ENCODE results near the gene DNAJC28.
"Not testable (repeated sequence)": the region's sequence is repeated elsewhere in the genome, so short reads cannot be mapped to it uniquely, and the experiment has no call there.

The DNAJC28 gene

DNA sequence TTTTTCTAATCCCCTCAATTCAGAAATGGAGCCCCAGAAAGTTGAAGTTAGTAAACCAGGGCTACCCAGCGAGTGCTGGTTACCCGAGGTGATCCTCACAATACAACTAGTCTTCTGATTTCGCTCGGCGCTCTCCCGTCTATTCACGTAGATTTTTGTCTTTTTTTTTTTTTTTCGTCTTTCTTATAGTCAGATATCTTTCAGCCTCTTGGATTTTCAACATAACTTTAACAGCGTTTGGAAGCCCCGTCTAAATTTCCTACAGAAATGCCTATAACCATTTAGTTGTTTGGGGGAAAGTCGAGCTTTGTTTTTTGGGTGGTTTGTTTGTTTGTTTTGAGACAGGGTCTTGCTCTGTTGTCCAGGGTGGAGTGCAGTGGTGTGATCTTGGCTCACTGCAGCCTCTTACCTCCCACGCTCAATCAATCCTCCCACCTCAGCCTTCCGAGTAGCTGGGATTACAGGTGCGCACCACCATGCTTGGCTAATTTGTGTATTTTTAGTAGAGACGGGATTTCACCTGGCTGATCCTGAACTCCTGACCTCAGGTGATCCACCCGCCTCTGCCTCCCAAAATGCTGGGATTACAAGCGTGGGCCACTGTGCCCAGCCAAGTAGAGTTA is 10.9 kb downstream of the DNAJC28 start:
- no peak for DNase-seq

- peak; percentile 65 for DNase-seq
Measured at GRCh38 chr21:33479679-33480480, 11.6 kb downstream of the DNAJC28 start, which contains the start of gene TMEM50B. Gene TMEM50B, minus strand, starts transcription at chr21:33479974. Its CDS starts 11,089 bp downstream, at chr21:33468885.

DNA sequence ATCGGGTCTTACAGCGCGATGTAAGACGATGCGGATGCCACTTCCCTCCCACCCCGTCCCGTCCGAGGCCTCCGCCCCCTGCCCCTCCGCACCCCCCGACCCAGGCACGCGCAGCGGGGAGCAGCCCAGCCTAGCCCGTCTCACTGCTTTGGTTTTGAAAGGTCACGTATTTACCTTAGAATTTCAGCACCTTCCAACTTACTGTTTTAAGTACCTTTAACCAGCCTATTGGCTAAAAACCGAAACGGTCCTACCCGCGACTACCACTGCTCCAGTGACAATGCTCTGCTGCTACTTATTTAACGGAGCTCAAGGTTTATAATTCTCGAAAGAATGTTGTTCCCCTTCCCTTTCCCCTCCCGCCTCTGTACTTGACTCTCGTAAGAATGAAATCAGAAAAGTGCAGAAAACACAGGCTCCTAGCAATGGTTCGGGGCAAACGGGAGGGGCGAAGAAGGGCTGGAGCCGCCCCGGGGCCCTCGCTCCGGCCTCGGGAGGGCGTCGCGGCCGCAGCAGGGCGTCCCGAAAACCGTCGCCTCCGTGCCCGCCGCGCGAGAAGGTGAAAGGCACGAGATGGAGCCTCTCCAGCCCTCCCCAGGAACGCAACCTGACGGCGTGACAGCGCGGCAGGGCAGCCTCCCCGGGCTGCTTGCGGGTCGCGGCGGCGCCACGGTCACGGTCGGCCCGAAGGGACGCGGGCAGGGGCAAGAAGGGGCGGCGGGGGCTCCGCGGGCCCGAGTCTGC is 12.4 kb downstream of the DNAJC28 start:
- DNase-seq = no peak

DNA sequence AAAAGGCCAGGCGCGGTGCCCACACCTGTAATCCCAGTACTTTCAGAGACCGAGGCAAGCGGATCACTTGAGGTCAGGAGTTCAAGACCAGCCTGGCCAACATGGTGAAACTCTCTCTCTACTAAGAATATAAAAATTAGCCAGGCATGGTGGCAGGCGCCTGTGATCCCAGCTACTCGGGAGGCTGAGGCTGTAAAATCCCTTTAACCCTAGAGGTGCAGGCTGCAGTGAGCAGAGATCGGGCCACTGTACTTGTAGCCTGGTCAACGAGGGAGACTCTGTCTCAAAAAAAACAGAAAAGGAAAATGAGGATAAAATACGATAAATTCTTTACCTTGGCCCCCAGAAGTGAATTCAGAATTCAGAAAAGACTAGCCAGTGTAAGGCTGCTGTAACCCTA is 13.3 kb downstream of the DNAJC28 start:
- no peak for DNase-seq

GRCh38 chr21:33477066-33477465 is 14.4 kb downstream of the DNAJC28 start:
- DNase-seq = no peak

- no peak for DNase-seq
Measured at GRCh38 chr21:33473344-33473743, 18.2 kb downstream of the DNAJC28 start.

DNA sequence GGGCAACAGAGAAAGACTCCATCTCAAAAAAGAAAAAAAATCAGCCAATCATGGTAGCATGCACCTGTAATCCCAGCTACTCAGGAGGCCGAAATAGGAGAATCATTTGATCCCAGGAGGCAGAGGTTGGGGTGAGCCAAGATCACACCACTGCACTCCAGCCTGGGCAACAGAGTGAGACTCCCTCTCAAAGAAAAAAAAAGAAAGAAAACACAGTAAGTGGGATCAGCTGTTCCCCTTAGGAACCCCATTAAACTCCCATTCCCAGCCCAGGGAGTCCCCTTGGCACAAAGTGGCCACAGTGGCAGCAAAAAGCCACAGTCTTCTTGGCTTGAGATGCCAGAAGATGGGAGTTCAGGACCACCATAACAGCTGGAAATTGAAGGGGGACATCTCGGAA is 20.8 kb downstream of the DNAJC28 start:
- no peak for DNase-seq

DNA sequence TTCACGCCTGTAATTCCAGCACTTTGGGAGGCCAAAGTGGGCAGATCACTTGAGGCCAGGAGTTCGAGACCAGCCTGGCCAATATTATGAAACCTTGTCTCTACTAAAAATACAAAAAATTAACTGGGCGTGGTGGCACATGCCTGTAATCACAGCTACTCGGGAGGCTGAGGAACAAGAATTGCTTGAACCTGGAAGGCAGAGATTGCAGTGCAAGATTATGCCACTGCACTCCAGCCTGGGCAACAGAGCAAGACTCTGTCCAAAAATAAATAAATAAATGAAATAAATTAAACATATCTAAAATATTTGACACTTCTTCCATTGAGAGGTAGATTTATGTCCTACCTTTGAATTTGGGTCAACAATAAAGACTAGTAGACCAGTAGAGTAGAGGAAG is 22.3 kb downstream of the DNAJC28 start:
- DNase-seq = not testable (repeated sequence)

DNA sequence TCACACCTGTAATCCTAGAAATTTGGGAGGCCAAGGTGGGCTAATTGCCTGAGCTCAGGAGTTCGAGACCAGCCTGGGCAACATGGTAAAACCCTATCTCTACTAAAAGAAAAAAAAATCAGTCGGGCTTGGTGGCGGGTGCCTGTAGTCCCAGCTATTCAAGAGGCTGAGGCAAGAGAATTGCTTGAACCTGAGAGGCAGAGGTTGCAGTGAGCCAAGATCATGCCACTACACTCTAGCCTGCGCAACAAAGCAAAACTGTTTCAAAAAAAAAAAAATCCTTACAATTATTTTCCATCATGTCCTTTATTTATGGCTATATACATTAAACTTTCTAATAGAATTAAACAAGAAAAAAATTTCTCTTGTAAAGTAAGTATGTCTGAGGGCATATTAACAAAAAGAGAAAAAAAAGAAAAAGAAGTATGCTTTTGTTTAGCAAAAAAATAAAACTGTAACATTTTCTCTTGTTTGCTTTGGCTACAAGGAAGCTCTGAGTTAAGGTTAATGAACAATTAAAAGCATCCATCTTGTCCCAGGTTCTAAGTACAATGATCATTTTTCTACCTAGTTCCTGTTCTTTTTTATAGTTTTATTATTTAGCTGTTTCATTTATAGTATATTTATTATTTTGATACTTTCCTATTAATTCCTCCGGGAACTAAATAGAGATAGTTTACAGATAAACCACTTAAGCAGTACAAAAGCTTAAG is 29.8 kb downstream of the DNAJC28 start:
- no peak for DNase-seq

DNA sequence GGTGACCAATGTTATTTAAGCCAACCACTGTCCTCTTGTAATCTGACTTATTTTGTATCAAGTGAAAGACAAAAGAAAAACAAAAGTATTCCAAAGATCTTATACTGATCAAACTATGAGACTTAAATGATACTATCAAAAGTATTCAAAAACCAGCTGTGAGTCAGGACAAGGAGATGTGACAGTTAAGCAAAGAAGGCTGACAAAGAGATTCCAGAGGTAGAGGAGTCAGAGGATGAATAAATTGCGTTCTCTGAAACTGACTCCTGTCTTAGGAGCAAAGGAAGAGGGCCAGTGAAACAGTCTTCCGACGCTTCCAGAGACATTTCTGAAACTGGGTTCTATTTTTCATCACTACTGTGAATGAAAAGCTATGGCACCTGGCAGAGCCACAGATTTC is 32.7 kb downstream of the DNAJC28 start:
- DNase-seq = no peak

- no peak for DNase-seq
Measured at GRCh38 chr21:33455686-33456446, 35.6 kb downstream of the DNAJC28 start.

DNA sequence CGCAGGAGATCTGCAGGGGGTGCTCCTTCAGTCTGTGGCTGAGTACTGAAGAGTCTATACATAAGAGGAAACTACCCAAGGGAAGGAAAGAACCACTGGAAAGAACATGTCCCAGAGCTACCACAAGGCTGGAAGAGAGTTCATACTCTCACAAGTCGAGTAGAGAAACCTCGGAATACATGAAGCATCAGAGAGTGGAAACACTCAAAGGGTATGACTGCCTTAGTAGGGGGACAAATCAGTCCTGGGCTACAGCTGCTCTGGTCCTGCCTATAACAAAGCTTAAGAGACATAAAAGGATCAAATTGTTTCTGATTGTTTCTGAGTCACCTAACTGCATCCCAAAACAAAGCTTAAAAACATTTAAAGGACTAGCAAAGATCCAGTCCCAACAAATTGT is 39.2 kb downstream of the DNAJC28 start:
- no peak for DNase-seq

- DNase-seq = peak; percentile 19
Measured at GRCh38 chr21:33451634-33452071, 39.9 kb downstream of the DNAJC28 start.

DNA sequence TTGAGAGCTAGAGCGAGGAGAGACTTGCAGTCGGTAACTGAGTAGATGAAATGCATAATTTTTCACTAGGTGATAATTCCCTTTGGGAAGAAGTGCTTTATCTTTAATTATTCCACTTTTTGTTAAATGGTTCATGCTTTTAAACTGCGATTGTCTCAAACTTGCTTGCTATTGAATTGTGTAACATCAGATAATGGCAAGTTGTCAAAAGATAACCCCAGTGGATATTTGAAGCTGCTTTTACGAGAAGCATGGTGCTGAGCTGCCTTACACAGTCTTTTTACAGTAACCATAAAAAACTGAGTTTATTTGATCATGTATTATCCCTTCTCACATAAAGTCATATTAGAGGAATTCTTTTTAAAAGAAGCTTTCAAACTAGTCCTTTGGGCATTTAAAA is 41.9 kb downstream of the DNAJC28 start:
- DNase-seq = no peak

- not testable (repeated sequence) for DNase-seq
Measured at GRCh38 chr21:33446620-33447019, 44.9 kb downstream of the DNAJC28 start.

- DNase-seq = no peak
Measured at GRCh38 chr21:33444499-33444898, 47.0 kb downstream of the DNAJC28 start.

DNA sequence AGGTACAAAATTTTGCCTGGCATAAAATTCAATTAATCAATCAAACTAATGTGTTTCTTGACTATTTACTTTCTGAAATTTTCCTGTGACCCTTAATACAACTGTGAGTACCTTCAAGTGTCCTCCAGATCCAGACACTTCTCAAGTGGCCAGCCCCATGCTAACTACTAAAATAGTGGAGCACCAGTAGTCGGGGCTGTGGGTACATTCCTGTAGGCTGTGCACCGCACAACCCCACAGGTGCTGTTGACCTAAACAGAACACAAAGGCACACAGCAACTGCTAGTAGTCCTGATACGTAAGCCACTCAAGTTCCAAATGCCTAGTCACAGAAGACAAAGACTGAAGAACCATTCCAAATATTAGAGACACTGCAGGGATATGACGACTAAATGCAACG is 48.3 kb downstream of the DNAJC28 start:
- DNase-seq = no peak

DNA sequence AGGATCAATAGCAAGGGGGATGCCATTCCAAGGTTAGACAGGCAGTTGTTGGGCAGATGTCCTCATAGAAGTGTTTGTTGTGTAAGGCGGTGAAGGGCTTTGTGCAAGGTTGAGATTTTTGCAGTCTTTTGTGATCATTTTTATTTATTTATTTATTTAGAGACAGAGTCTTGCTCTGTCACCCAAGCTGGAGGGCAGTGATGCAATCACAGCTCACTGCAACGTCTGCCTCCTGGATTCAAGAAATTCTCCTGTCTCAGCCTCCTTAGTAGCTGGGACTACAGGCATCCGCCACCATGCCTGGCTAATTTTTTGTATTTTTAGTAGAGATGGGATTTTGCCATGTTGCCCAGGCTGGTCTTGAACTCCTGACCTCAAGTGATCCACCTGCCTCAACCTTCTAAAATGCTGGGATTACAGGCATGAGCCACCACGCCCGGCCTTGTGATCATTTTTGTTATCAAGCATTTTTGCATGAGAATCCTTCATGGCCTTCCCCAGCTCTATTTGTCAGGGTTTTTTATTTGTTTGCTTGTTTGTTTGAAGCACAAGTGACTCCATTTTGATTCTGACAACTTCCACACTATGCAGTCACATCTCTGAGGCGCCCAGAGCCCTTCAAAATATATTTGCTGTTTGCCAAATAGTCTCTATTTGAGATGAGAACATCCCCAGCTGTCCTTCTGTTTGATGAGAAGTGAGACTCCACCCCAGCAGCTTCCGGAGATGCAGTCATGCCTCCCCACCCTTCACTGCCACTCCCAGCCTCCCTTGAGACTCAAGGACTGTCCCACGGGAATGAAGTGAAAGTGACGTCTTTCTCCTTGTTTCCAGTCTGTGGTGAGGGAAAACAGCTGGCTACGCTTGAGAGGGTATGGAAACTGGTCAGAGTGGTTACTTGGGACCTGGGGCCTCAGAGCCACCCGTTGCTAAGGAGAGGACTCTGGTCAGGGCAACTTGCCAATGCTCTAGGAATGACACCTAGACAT is 49.7 kb downstream of the DNAJC28 start:
- peak; percentile 66 for DNase-seq
